ENCODE results near the gene LAMA5. TPM values are rescaled to one million over a fixed set of nuclear protein-coding genes. Genes with fewer than 3 reads are reported as not detected.

Gene LAMA5
- polyA plus RNA-seq, 2 of the 4 experiments (the other 2 are of a cell fraction) = 20.4 to 196 TPM

GRCh38 chr20:62372042-62372993, 5.2 kb upstream of the LAMA5 start (continued):
- TF ChIP-seq, protein P1, sequence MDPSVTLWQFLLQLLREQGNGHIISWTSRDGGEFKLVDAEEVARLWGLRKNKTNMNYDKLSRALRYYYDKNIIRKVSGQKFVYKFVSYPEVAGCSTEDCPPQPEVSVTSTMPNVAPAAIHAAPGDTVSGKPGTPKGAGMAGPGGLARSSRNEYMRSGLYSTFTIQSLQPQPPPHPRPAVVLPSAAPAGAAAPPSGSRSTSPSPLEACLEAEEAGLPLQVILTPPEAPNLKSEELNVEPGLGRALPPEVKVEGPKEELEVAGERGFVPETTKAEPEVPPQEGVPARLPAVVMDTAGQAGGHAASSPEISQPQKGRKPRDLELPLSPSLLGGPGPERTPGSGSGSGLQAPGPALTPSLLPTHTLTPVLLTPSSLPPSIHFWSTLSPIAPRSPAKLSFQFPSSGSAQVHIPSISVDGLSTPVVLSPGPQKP (IDR thresholded peaks at IDR 0.05; ENCODE audit: low read depth, low read length) = no peak

DNA sequence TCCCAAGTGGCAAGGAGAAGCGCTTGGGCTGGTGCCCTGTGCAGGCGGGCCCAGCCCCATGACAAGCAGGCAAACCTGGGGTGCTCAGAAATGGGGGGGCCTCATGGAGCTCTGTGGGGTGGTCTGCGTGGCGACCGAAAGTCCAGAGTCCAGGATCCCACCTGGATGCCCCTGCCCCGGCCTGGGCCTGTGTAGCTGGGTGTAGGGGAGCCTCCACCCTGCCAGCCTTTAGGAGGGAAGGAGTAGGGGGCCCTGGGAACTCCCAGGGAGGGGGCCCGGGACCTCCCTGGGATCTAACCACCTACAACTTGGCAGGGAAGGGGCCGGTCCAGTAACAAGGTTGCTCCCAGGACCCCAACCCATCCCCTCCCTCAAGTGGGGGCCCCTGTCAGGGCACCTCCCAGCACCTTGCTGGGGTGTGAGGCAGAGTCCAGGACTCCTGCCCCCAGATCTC, 4.5 kb upstream of the LAMA5 start:
- WGBS (ENCODE audit: missing lambda C conversion rate) = 95% methylated on average over 6 of the region's 8 CpGs

More for the DNA sequence above, 4.5 kb upstream of the LAMA5 start:
- Histone ChIP-seq H3K9me3 (no peaks in the 10 kb centered on the region), H3K4me2 (peak overlapping the region; percentile 91; the same call in 2 of the 3 replicates), H3K4me3 (no peak overlapping the region), H3K27ac (peak overlapping the region; percentile 97 to 99), H3K4me1 (peaks cover 73% of the 10 kb centered on the region)
- CTCF ChIA-PET = interaction anchor here (1.0 to 12.6 kb wide), 4 partner anchors 7 to 18 kb away, joined by 3 to 290 read pairs (median 49); no protein-coding TSS in a partner anchor
- no peak for TF ChIP-seq FOXS1 (CRISPR knock-in tag; IDR thresholded peaks at IDR 0.05)
- TF ChIP-seq ESRRA (IDR thresholded peaks at IDR 0.05; ENCODE audit: borderline replicate concordance, low read length) = no peak
- TF ChIP-seq HDAC2 (IDR thresholded peaks at IDR 0.05) = no peak
- no peak for TF ChIP-seq CHD2 (IDR thresholded peaks at IDR 0.05; ENCODE audit: low read length, partially characterized antibody)
- no peak for TF ChIP-seq HEYL (CRISPR knock-in tag; IDR thresholded peaks at IDR 0.05)
- no peak for TF ChIP-seq E2F6 (IDR thresholded peaks at IDR 0.05; ENCODE audit: borderline replicate concordance, low read depth)
- no peak for TF ChIP-seq MYC (IDR thresholded peaks at IDR 0.05; ENCODE audit: borderline replicate concordance, low read length)
- no peak for TF ChIP-seq POLR2A (IDR thresholded peaks at IDR 0.05; ENCODE audit: low read length)
- TF ChIP-seq, protein P1 (IDR thresholded peaks at IDR 0.05; ENCODE audit: low read depth, low read length) = no peak
- no peak for TF ChIP-seq BCL3 (IDR thresholded peaks at IDR 0.05)
- TF ChIP-seq MAX (IDR thresholded peaks at IDR 0.05) = no peak
- no peak for TF ChIP-seq RAD21 (conservative IDR thresholded peaks at IDR 0.05 in 1 of 2, IDR thresholded peaks at IDR 0.05 in 1 of 2)
- TF ChIP-seq, protein P2, sequence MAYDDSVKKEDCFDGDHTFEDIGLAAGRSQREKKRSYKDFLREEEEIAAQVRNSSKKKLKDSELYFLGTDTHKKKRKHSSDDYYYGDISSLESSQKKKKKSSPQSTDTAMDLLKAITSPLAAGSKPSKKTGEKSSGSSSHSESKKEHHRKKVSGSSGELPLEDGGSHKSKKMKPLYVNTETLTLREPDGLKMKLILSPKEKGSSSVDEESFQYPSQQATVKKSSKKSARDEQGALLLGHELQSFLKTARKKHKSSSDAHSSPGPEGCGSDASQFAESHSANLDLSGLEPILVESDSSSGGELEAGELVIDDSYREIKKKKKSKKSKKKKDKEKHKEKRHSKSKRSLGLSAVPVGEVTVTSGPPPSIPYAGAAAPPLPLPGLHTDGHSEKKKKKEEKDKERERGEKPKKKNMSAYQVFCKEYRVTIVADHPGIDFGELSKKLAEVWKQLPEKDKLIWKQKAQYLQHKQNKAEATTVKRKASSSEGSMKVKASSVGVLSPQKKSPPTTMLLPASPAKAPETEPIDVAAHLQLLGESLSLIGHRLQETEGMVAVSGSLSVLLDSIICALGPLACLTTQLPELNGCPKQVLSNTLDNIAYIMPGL (CRISPR knock-in tag; IDR thresholded peaks at IDR 0.05; ENCODE audit: borderline replicate concordance) = no peak
- no peak for TF ChIP-seq ZFP36 (IDR thresholded peaks at IDR 0.05; ENCODE audit: borderline replicate concordance, partially characterized antibody)
- TF ChIP-seq, protein P3, sequence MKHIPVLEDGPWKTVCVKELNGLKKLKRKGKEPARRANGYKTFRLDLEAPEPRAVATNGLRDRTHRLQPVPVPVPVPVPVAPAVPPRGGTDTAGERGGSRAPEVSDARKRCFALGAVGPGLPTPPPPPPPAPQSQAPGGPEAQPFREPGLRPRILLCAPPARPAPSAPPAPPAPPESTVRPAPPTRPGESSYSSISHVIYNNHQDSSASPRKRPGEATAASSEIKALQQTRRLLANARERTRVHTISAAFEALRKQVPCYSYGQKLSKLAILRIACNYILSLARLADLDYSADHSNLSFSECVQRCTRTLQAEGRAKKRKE (CRISPR knock-in tag; IDR thresholded peaks at IDR 0.05; ENCODE audit: low read depth) = no peak
- FAIRE-seq = no peak
- no peak for ATAC-seq
- POLR2A ChIA-PET = interaction anchor here (1.1 kb wide), 1 partner anchor 15 kb away, joined by 3 read pairs; the partner anchor contains the start of gene RPS21
- no peak for DNase-seq (ENCODE audit: low read depth in 1 of 2, low spot score in 1 of 2)

Measured in A549 (cell line).